A549 (cell line): ENCODE measurements around the gene TREM2. TPM values are rescaled to one million over a fixed set of nuclear protein-coding genes. Genes with fewer than 3 reads are reported as not detected.

Source experiments
- ATAC-seq, 2 experiments: fragments of 200-7000 bp in 1 of 2; fragments of >200 bp in 1 of 2; cut with Nextera tagmentation in 1 of 2; cut with Tn5 transposase in 1 of 2; 3 replicates each; pipeline versions ENCODE4 v1.8.0 to v1.9.1; 2018 to 2020; ENCODE audit warnings: mild to moderate bottlenecking in 1 of 2, moderate library complexity in 1 of 2
- CTCF ChIA-PET: fragments of 300-600 bp; sonication (Branson Sonifier 250); formaldehyde crosslinking; extraction: SDS; loops from one replicate; lab custom pipeline; 2021; ENCODE audit warnings: antibody characterized with exemption, inconsistent platforms; lab: Yijun Ruan, JAX
- POLR2A ChIA-PET: fragments of 350-600 bp; formaldehyde crosslinking; extraction: SDS; loops from one replicate; lab custom pipeline; 2021; ENCODE audit warnings: antibody characterized with exemption, inconsistent platforms; lab: Yijun Ruan, JAX
- DNase-seq, 2 experiments: peaks; one replicate each; pipeline versions ENCODE4 v3.0.0 to v3.0.0-alpha.2; 2011 to 2016; ENCODE audit warnings: low read depth in 1 of 2, low spot score in 1 of 2
- FAIRE-seq: peaks from 2 replicates; lab custom pipeline; 2011; peaks lifted over from hg19 to GRCh38; lab: Jason Lieb, UNC
- H3K27ac ChIP-seq, 2 experiments: fragments of >200 bp; sonication (Bioruptor Twin); formaldehyde crosslinking; 3 replicates each; pipeline ENCODE4 v1.5.1; 2016 to 2017
- H3K4me1 ChIP-seq: fragments of >200 bp; sonication (Bioruptor Twin); formaldehyde crosslinking; 3 replicates; pipeline ENCODE4 v1.6.1; 2016
- H3K4me2 ChIP-seq: fragments of >200 bp; sonication (Bioruptor Twin); formaldehyde crosslinking; 3 replicates; pipeline ENCODE4 v1.6.1; 2016
- H3K4me3 ChIP-seq: fragments of >200 bp; sonication (Bioruptor Twin); formaldehyde crosslinking; 3 replicates; pipeline ENCODE4 v1.5.1; 2016
- H3K9me3 ChIP-seq: fragments of >200 bp; sonication (Bioruptor Twin); formaldehyde crosslinking; 3 replicates; pipeline ENCODE4 v1.6.1; 2016
- CBX8 ChIP-seq: fragments of 200-600 bp; sonication (generic); IDR thresholded peaks from 2 replicates; pipeline ENCODE4 v1.6.1; 2016
- EP300 ChIP-seq, 2 experiments: fragments of >200 bp; sonication (Bioruptor Twin); formaldehyde crosslinking; IDR thresholded peaks; 2 replicates in 1 of 2; 3 replicates in 1 of 2; pipeline ENCODE4 v1.6.1; 2016 to 2017
- ESRRA ChIP-seq: fragments of 150-350 bp; IDR thresholded peaks from 2 replicates; pipeline ENCODE4 v1.6.1; 2014; ENCODE audit warnings: mild to moderate bottlenecking, low read length, borderline replicate concordance
- FOSL2 ChIP-seq, 2 experiments: fragments of 450-650 bp in 1 of 2; fragments of >200 bp in 1 of 2; sonication (Bioruptor Twin) in 1 of 2; formaldehyde crosslinking; IDR thresholded peaks; 2 replicates each; pipeline versions ENCODE4 v1.5.0 to v1.6.1; 2016 to 2020; ENCODE audit warnings: mild to moderate bottlenecking in 1 of 2, moderate library complexity in 1 of 2
- FOXS1 ChIP-seq: fragments of 250-450 bp; sonication (Bioruptor Pico); IDR thresholded peaks from 2 replicates; pipeline ENCODE4 v1.5.0; 2020; ENCODE audit warnings: mild to moderate bottlenecking, moderate library complexity
- GATA3 ChIP-seq: IDR thresholded peaks from 2 replicates; pipeline ENCODE4 v1.6.1; 2012; ENCODE audit warnings: borderline replicate concordance
- HDAC2 ChIP-seq: fragments of 200-600 bp; sonication (generic); IDR thresholded peaks from 2 replicates; pipeline ENCODE4 v1.6.1; 2016
- HES2 ChIP-seq: fragments of >200 bp; sonication (Bioruptor Twin); formaldehyde crosslinking; IDR thresholded peaks from 2 replicates; pipeline ENCODE4 v1.6.1; 2016
- HOXA7 ChIP-seq: fragments of 250-450 bp; sonication (Bioruptor Pico); IDR thresholded peaks from 2 replicates; pipeline ENCODE4 v1.5.0; 2020; ENCODE audit warnings: mild to moderate bottlenecking, moderate library complexity
- HOXB5 ChIP-seq: fragments of 250-450 bp; sonication (Bioruptor Pico); IDR thresholded peaks from 2 replicates; pipeline ENCODE4 v1.5.0; 2020; ENCODE audit warnings: mild to moderate bottlenecking, moderate library complexity
- JUN ChIP-seq, 2 experiments: fragments of >200 bp; sonication (Bioruptor Twin); formaldehyde crosslinking; IDR thresholded peaks; 2 replicates in 1 of 2; 3 replicates in 1 of 2; pipeline ENCODE4 v1.6.1; 2016 to 2017
- KDM1A ChIP-seq: fragments of 200-600 bp; sonication (generic); IDR thresholded peaks from 2 replicates; pipeline ENCODE4 v1.6.1; 2016; ENCODE audit warnings: low read depth, mild to moderate bottlenecking
- KDM5A ChIP-seq: fragments of 200-600 bp; sonication (generic); IDR thresholded peaks from 2 replicates; pipeline ENCODE4 v1.6.1; 2016; ENCODE audit warnings: antibody characterized with exemption, mild to moderate bottlenecking
- MAFK ChIP-seq: fragments of 450-650 bp; IDR thresholded peaks from 2 replicates; pipeline ENCODE4 v1.6.1; 2014; ENCODE audit not compliant: partially characterized antibody
- MAZ ChIP-seq: fragments of 150-350 bp; IDR thresholded peaks from 2 replicates; pipeline ENCODE4 v1.6.1; 2014; ENCODE audit warnings: antibody characterized with exemption, low read depth, low read length, borderline replicate concordance
- NFE2L2 ChIP-seq: fragments of 150-350 bp; conservative IDR thresholded peaks from 2 replicates; pipeline ENCODE4 v1.6.1; 2014; ENCODE audit warnings: low read length
- NPAS2 ChIP-seq: fragments of 250-450 bp; sonication (Bioruptor Pico); IDR thresholded peaks from 2 replicates; pipeline ENCODE4 v1.8.0; 2022; ENCODE audit warnings: mild to moderate bottlenecking, moderate library complexity, borderline replicate concordance
- PHF8 ChIP-seq: fragments of 200-600 bp; sonication (generic); IDR thresholded peaks from 2 replicates; pipeline ENCODE4 v1.6.1; 2016; ENCODE audit warnings: low read depth, mild to moderate bottlenecking, antibody characterized with exemption, moderate library complexity, borderline replicate concordance
- POLR2AphosphoS2 ChIP-seq: conservative IDR thresholded peaks from 2 replicates; pipeline ENCODE4 v1.6.1; 2012; ENCODE audit warnings: low read length, improper control_type of control experiment, inconsistent platforms
- RAD21 ChIP-seq, 2 experiments: fragments of >200 bp in 1 of 2; sonication (Bioruptor Twin) in 1 of 2; formaldehyde crosslinking in 1 of 2; IDR thresholded peaks in 1 of 2; conservative IDR thresholded peaks in 1 of 2; 2 replicates in 1 of 2; 3 replicates in 1 of 2; pipeline ENCODE4 v1.6.1; 2012 to 2018; ENCODE audit warnings: inconsistent platforms in 1 of 2
- RARB ChIP-seq: fragments of 250-450 bp; sonication (Bioruptor Pico); IDR thresholded peaks from 2 replicates; pipeline ENCODE4 v1.8.0; 2021; ENCODE audit warnings: mild to moderate bottlenecking, moderate library complexity
- RCOR1 ChIP-seq: fragments of 150-350 bp; IDR thresholded peaks from 2 replicates; pipeline ENCODE4 v1.6.1; 2014; ENCODE audit warnings: antibody characterized with exemption, low read length, low read depth
- REST ChIP-seq: fragments of 200-600 bp; sonication (generic); IDR thresholded peaks from 2 replicates; pipeline ENCODE4 v1.6.1; 2016; ENCODE audit warnings: antibody characterized with exemption, mild to moderate bottlenecking, moderate library complexity
- RNF2 ChIP-seq: fragments of 200-600 bp; sonication (generic); IDR thresholded peaks from 2 replicates; pipeline ENCODE4 v1.6.1; 2016; ENCODE audit warnings: low read depth, mild to moderate bottlenecking, antibody characterized with exemption, moderate library complexity, borderline replicate concordance
- SREBF2 ChIP-seq: fragments of 450-650 bp; IDR thresholded peaks from 2 replicates; pipeline ENCODE4 v1.6.1; 2014; ENCODE audit warnings: mild to moderate bottlenecking, moderate library complexity
- ZC3H11A ChIP-seq: fragments of 450-650 bp; IDR thresholded peaks from 2 replicates; pipeline ENCODE4 v1.6.1; 2014; ENCODE audit warnings: antibody characterized with exemption, mild to moderate bottlenecking
- ZFP36 ChIP-seq: fragments of 450-650 bp; IDR thresholded peaks from 2 replicates; pipeline ENCODE4 v1.6.1; 2014; ENCODE audit warnings: borderline replicate concordance; ENCODE audit not compliant: partially characterized antibody
- WGBS: methylation state at CpG from one replicate; pipeline ENCODE4 v1.1.6; 2017; ENCODE audit errors: missing lambda C conversion rate; 5-methylcytosine and 5-hydroxymethylcytosine counted together
- polyA plus RNA-seq, 4 experiments: library from polyadenylated mRNA; depleted of rRNA in 3 of 4; stranded (reverse); fragments of >200 nt; fragmentation: RNase III in 1 of 4; extraction: RNeasy Plus Mini Kit Qiagen cat#74134 plus additional on column Dnase treatment in 1 of 4; gene quantifications; 2 replicates in 3 of 4; 3 replicates in 1 of 4; pipeline ENCODE4 v1.2.3, GENCODE V29; 2011 to 2017

TREM2 gene
- polyA plus RNA-seq, 2 of the 4 experiments (the other 2 are of a cell fraction) = not detected

DNA sequence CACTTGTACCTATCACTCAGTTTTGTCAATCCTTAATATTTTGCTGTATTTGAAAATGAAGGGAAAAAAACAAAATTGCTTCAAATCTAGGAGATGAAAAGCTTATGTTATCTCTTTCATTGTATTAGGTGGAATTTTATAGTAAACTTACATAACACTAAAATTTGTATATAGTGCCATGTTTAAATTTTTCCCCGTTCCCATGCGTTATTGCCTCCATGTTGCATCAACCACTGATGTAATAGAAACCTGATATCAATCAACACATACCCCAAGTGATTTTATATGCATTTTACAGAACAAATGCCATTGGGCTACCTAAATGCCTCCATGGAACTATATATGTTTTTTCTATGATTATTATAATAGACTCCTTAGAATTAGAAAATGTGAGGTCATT, 14.8 kb upstream of the TREM2 start:
- H3K9me3 ChIP-seq = no peaks in the 10 kb centered on the region
- H3K4me3 ChIP-seq = no peak overlapping the region
- no peak overlapping the region for H3K27ac ChIP-seq
- POLR2A ChIA-PET = interaction anchor here (0.5 kb wide), 1 partner anchor 105 kb away, joined by 3 read pairs; the partner anchor contains the start of gene NFYA
- no peak for ATAC-seq
- WGBS = 0% methylated on average over 2 of the region's 2 CpGs
- TF ChIP-seq RCOR1 (no peak), KDM5A (no peak), REST (no peak), MAZ (no peak), EP300 (IDR thresholded peaks at IDR 0.05) (no peak), NPAS2 (CRISPR knock-in tag) (no peak), JUN (IDR thresholded peaks at IDR 0.05) (no peak), KDM1A (no peak), HOXA7 (CRISPR knock-in tag) (no peak), FOSL2 (IDR thresholded peaks at IDR 0.05) (no peak), FOSL2 (CRISPR knock-in tag; IDR thresholded peaks at IDR 0.05) (no peak), SREBF2 (no peak), FOXS1 (CRISPR knock-in tag) (no peak), RNF2 (no peak), HDAC2 (no peak), MAFK (no peak), RARB (CRISPR knock-in tag) (no peak)
- TF ChIP-seq, all 56 proteins: peak for 0
- FAIRE-seq = no peak
- CTCF ChIA-PET = no interaction called here
- H3K4me2 ChIP-seq = no peak overlapping the region
- no peaks in the 10 kb centered on the region for H3K4me1 ChIP-seq
- no peak for DNase-seq

GRCh38 chr6:41177287-41177686, 14.4 kb upstream of the TREM2 start:
- no peak for TF ChIP-seq HES2
- TF ChIP-seq ESRRA = no peak
- TF ChIP-seq CBX8 = no peak
- no peak for TF ChIP-seq HDAC2
- TF ChIP-seq ZC3H11A = no peak
- no peak for TF ChIP-seq RAD21 (conservative IDR thresholded peaks at IDR 0.05 in 1 of 2, IDR thresholded peaks at IDR 0.05 in 1 of 2)
- TF ChIP-seq KDM1A = no peak
- TF ChIP-seq PHF8 = no peak
- no peak for TF ChIP-seq FOXS1 (CRISPR knock-in tag)
- TF ChIP-seq ZFP36 = no peak
- TF ChIP-seq POLR2AphosphoS2 = no peak
- no peak for TF ChIP-seq HOXB5 (CRISPR knock-in tag)
- no peak for TF ChIP-seq GATA3
- no peak for TF ChIP-seq NFE2L2
- TF ChIP-seq RCOR1 = no peak
- ATAC-seq = no peak
- H3K9me3 ChIP-seq = no peaks in the 10 kb centered on the region
- no peak for FAIRE-seq
- ChIA-PET CTCF (interaction anchor here (1.1 to 1.3 kb wide), 2 partner anchors 9 to 85 kb away, joined by 3 read pairs; no protein-coding TSS in a partner anchor), POLR2A (interaction anchor here (0.5 kb wide), 1 partner anchor 105 kb away, joined by 3 read pairs; the partner anchor contains the start of gene NFYA)
- no peak for DNase-seq
- H3K4me2 ChIP-seq = no peak overlapping the region
- no peak overlapping the region for H3K4me3 ChIP-seq
- 7% methylated on average over 3 of the region's 3 CpGs for WGBS
- no peak overlapping the region for H3K27ac ChIP-seq
- H3K4me1 ChIP-seq = no peaks in the 10 kb centered on the region
